Measurements from ENCODE around the gene KASH5.

DNA sequence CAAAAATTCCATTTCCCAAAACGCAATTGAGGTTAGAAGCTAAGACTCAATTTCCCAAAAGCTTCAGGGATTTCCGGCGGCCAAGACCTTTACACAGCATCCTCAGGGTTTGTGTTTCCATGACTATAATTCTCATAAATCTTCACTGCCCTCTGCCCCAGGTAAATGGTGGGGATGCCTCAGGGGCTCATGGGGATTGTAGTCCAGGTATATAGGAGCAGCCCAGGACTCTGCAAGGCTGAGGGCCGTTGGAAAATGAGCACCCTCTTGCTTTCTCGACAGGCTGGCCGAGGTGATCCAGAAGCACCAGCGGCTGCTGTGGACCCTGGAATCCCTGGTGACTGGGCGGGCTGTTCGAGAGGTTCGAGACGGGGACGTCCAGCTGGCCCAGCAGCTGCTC, 71.3 kb downstream of the KASH5 start:
- TF ChIP-seq YY1 (IDR thresholded peaks at IDR 0.05; ENCODE audit: insufficient read depth, insufficient read length) (no peak), SUZ12 (IDR thresholded peaks at IDR 0.05; ENCODE audit: extremely low read depth, insufficient read depth, insufficient read length) (no peak), ZNF274 (IDR thresholded peaks at IDR 0.05; ENCODE audit: low read depth, low read length) (no peak)

Measured in NT2/D1 (cell line).